ENCODE data around the gene ZDHHC18. TPM values are rescaled to one million over a fixed set of nuclear protein-coding genes. Genes with fewer than 3 reads are reported as not detected.

Gene ZDHHC18
- total RNA-seq, 4 donors from 2014 or later: 9.6 to 31.7 (median 20.8) TPM

DNA sequence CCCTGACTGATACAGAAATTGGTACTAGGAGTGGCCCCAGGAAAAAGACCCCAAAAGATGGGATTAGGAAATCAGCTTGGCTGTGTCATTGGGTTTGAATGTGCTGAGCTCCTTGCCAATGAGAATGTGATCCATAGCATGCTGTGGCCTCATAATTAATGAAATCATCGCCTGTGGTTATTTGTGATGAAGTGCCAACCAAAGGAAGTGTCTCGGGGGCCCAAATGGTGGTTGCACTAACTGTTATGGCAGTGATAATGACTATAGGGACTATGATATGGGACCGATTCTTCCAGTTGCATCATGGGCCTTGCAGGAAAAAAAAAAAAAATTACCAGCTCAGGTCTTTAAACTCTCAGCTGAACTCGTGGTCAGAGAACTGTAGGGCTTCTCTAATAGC is 15.4 kb upstream of the ZDHHC18 start:
- WGBS: 79% methylated on average over 4 of the region's 4 CpGs
- no peaks in the 10 kb centered on the region for H3K27me3 ChIP-seq
- DNase-seq (ENCODE audit: extremely low spot score): no peak
- TF ChIP-seq, protein P1, sequence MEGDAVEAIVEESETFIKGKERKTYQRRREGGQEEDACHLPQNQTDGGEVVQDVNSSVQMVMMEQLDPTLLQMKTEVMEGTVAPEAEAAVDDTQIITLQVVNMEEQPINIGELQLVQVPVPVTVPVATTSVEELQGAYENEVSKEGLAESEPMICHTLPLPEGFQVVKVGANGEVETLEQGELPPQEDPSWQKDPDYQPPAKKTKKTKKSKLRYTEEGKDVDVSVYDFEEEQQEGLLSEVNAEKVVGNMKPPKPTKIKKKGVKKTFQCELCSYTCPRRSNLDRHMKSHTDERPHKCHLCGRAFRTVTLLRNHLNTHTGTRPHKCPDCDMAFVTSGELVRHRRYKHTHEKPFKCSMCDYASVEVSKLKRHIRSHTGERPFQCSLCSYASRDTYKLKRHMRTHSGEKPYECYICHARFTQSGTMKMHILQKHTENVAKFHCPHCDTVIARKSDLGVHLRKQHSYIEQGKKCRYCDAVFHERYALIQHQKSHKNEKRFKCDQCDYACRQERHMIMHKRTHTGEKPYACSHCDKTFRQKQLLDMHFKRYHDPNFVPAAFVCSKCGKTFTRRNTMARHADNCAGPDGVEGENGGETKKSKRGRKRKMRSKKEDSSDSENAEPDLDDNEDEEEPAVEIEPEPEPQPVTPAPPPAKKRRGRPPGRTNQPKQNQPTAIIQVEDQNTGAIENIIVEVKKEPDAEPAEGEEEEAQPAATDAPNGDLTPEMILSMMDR (IDR thresholded peaks at IDR 0.05): no peak
- no peak for TF ChIP-seq POLR2AphosphoS5 (IDR thresholded peaks at IDR 0.05)
- no peak for TF ChIP-seq EP300 (IDR thresholded peaks at IDR 0.05)
- TF ChIP-seq POLR2A (IDR thresholded peaks at IDR 0.05; ENCODE audit: low read depth): no peak
- no peak overlapping the region for H3K27ac ChIP-seq (replicated peaks in 1 of 4)
- intact Hi-C loops (cut with DNase I): loop anchor here (5.0 kb wide), 1 partner anchor 66 kb away; no protein-coding TSS in a partner anchor
- no peaks in the 10 kb centered on the region for H3K36me3 ChIP-seq
- no peak overlapping the region for H3K4me3 ChIP-seq
- H3K4me1 ChIP-seq: peaks cover 0 to 6% (median 2%) of the 10 kb centered on the region in 4 donors
- H3K9me3 ChIP-seq: no peaks in the 10 kb centered on the region

GRCh38 chr1:26811708-26812107 is 14.8 kb upstream of the ZDHHC18 start:
- intact Hi-C loops (cut with DNase I): loop anchor here (5.0 kb wide), 1 partner anchor 66 kb away; no protein-coding TSS in a partner anchor
- TF ChIP-seq POLR2A (IDR thresholded peaks at IDR 0.05; ENCODE audit: low read depth): no peak
- no peak for TF ChIP-seq EP300 (IDR thresholded peaks at IDR 0.05)
- TF ChIP-seq POLR2AphosphoS5 (IDR thresholded peaks at IDR 0.05): no peak
- TF ChIP-seq, protein P1 (IDR thresholded peaks at IDR 0.05): no peak
- DNase-seq (ENCODE audit: extremely low spot score): no peak
- no peak overlapping the region for H3K27ac ChIP-seq (replicated peaks in 1 of 4)
- no peaks in the 10 kb centered on the region for H3K36me3 ChIP-seq
- H3K27me3 ChIP-seq: no peaks in the 10 kb centered on the region
- no peak overlapping the region for H3K4me3 ChIP-seq
- H3K9me3 ChIP-seq: no peaks in the 10 kb centered on the region
- H3K4me1 ChIP-seq: peaks cover 0 to 6% (median 2%) of the 10 kb centered on the region in 4 donors

DNA sequence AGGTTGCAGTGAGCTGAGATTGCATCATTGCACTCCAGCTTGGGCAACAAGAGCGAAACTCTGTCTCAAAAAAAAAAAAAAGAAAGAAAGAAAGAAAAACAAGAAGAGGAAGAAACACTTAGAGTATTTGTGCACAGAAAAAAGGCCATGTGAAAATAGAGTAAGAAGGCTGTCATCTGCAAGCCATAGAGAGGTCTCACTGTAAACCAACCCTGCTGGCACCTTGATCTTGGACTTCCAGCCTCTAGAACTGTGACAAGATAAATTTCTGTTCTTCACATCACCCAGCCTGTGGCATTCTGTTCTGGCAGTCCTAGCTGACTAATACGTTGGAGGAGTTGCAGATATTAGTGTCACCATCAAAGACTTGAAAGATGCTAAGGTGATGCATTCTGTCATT is 12.1 kb upstream of the ZDHHC18 start:
- TF ChIP-seq, protein P1 (IDR thresholded peaks at IDR 0.05): no peak
- no peak for TF ChIP-seq POLR2A (IDR thresholded peaks at IDR 0.05; ENCODE audit: low read depth)
- no peak for TF ChIP-seq POLR2AphosphoS5 (IDR thresholded peaks at IDR 0.05)
- no peak for TF ChIP-seq EP300 (IDR thresholded peaks at IDR 0.05)
- intact Hi-C loops (cut with DNase I): loop anchor here (5.0 kb wide), 1 partner anchor 63 kb away; no protein-coding TSS in a partner anchor
- Histone ChIP-seq H3K36me3 (no peaks in the 10 kb centered on the region), H3K27ac (replicated peaks in 1 of 4) (no peak overlapping the region), H3K27me3 (no peaks in the 10 kb centered on the region), H3K4me3 (no peak overlapping the region), H3K9me3 (no peaks in the 10 kb centered on the region), H3K4me1 (peaks cover 0 to 6% (median 2%) of the 10 kb centered on the region in 4 donors)
- 87% methylated on average over 2 of the region's 2 CpGs for WGBS
- DNase-seq (ENCODE audit: extremely low spot score): no peak

DNA sequence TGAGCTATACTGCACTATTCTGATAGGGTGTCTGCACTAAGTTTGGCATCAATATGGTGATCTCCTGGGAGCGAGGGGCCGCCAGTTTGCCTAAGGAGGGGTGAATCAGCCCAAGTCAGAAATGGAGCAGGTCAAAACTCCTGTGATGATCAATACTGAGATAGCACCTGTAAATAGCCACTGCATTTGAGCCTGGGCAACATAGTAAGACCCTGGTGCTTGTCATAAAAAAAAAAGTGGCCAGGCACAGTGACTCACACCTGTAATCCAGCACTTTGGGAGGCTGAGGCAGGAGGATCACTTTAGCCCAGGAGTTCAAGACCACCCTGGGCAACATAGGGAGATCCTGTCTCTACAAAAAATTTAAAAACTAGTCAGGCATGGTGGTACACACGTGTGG is 11.6 kb upstream of the ZDHHC18 start:
- Histone ChIP-seq H3K4me3 (no peak overlapping the region), H3K27me3 (no peaks in the 10 kb centered on the region), H3K27ac (replicated peaks in 1 of 4) (no peak overlapping the region), H3K4me1 (peaks cover 0 to 6% (median 2%) of the 10 kb centered on the region in 4 donors), H3K9me3 (no peaks in the 10 kb centered on the region), H3K36me3 (no peaks in the 10 kb centered on the region)
- DNase-seq (ENCODE audit: extremely low spot score): no peak
- TF ChIP-seq, protein P1 (IDR thresholded peaks at IDR 0.05): no peak
- no peak for TF ChIP-seq POLR2AphosphoS5 (IDR thresholded peaks at IDR 0.05)
- no peak for TF ChIP-seq EP300 (IDR thresholded peaks at IDR 0.05)
- no peak for TF ChIP-seq POLR2A (IDR thresholded peaks at IDR 0.05; ENCODE audit: low read depth)
- WGBS: 93% methylated on average over 3 of the region's 3 CpGs
- intact Hi-C loops (cut with DNase I): loop anchor here (5.0 kb wide), 1 partner anchor 62 kb away; no protein-coding TSS in a partner anchor

DNA sequence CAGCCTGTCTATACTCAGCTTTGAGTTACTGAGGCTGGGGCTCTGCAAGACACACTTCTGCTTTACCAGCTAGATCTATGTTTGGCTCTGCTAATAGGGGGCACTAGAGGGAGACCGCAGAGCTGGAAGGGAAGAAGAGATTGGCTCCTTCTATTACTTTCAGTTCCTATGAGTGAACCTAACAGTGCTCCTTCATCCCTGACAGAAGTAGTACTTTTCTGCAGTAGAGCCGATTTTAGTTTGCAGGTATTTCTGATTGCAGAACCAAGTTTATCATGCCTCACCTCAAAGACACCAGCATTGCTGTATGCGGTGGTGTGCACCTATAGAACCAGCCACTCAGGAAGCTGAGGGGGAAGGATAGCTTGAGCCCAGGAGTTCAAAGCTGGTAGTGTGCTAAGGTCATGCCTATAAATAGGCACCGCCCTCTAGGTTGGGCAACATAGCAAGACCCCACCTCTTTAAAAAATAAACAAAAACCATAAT is 5.7 kb upstream of the ZDHHC18 start:
- WGBS: 82% methylated on average over 4 of the region's 4 CpGs
- no peaks in the 10 kb centered on the region for H3K9me3 ChIP-seq
- peaks cover 2 to 7% (median 6%) of the 10 kb centered on the region in 4 donors for H3K4me1 ChIP-seq
- no peak for DNase-seq (ENCODE audit: extremely low spot score)
- no peaks in the 10 kb centered on the region for H3K27me3 ChIP-seq
- H3K36me3 ChIP-seq: no peaks in the 10 kb centered on the region
- intact Hi-C loops (cut with DNase I): no loop called here
- no peak overlapping the region for H3K27ac ChIP-seq (replicated peaks in 1 of 4)
- H3K4me3 ChIP-seq: no peak overlapping the region
- TF ChIP-seq POLR2A (IDR thresholded peaks at IDR 0.05; ENCODE audit: low read depth) (no peak), POLR2AphosphoS5 (IDR thresholded peaks at IDR 0.05) (no peak)
- TF ChIP-seq, protein P1 (IDR thresholded peaks at IDR 0.05): peak in 1 of 3 experiments; percentile 7
